Endothelial cell of umbilical vein (primary cell): Measurements from ENCODE around the gene SLC25A44. TPM values are rescaled to one million over a fixed set of nuclear protein-coding genes. Genes with fewer than 3 reads are reported as not detected.

Experiments
- Bru-seq: library from RNA; stranded (reverse); fragments of 400-500 nt; gene quantifications from one replicate; lab custom pipeline; 2021; lab: Mats Ljungman, UMichigan
- BruChase-seq, 2 experiments: library from RNA; stranded (reverse); fragments of 400-500 nt; gene quantifications; one replicate each; lab custom pipeline; 2021; lab: Mats Ljungman, UMichigan
- BruUV-seq: library from RNA; stranded (reverse); fragments of 400-500 nt; replicated peaks from 2 replicates; lab custom pipeline; 2021; lab: Mats Ljungman, UMichigan
- CTCF ChIA-PET: fragments of 300-600, 350-600 bp; sonication (Branson Sonifier 250); formaldehyde crosslinking; loops from one replicate; lab custom pipeline; 2021; ENCODE audit warnings: antibody characterized with exemption, inconsistent platforms; lab: Charles Lee
- POLR2A ChIA-PET: fragments of 300-600, 350-600 bp; sonication (Branson Sonifier 250); formaldehyde crosslinking; loops from one replicate; lab custom pipeline; 2021; ENCODE audit warnings: antibody characterized with exemption, inconsistent platforms; lab: Charles Lee
- DNase-seq: peaks from one replicate; pipeline ENCODE4 v3.0.0-alpha.2; 2011; ENCODE audit warnings: low read depth, low spot score
- FAIRE-seq: peaks from 2 replicates; lab custom pipeline; 2011; peaks lifted over from hg19 to GRCh38; lab: Jason Lieb, UNC
- H2AFZ ChIP-seq: 2 replicates; pipeline ENCODE4 v1.6.0; 2012; ENCODE audit warnings: low read depth, low read length, control low read depth, inconsistent platforms
- H3K27ac ChIP-seq: 2 replicates; pipeline ENCODE4 v1.5.1; 2011; ENCODE audit warnings: low read depth, mild to moderate bottlenecking, control low read depth, low read length, moderate library complexity; ENCODE audit not compliant: insufficient read depth
- H3K27me3 ChIP-seq, 2 experiments: 2 replicates each; pipeline versions ENCODE4 v1.6.0 to v1.6.1; 2011; ENCODE audit warnings: low read length in 2 of 2, mixed read lengths in 1 of 2; ENCODE audit not compliant: control insufficient read depth in 2 of 2, insufficient read depth in 2 of 2
- H3K36me3 ChIP-seq, 2 experiments: 2 replicates in 1 of 2; 3 replicates in 1 of 2; pipeline ENCODE4 v1.5.1; 2011; ENCODE audit warnings: low read length in 2 of 2, mild to moderate bottlenecking in 1 of 2, moderate library complexity in 1 of 2; ENCODE audit not compliant: control insufficient read depth in 2 of 2, insufficient read depth in 2 of 2; ENCODE audit errors: extremely low read depth in 1 of 2
- H3K4me1 ChIP-seq: 3 replicates; pipeline ENCODE4 v1.5.1; 2011; ENCODE audit warnings: mild to moderate bottlenecking, low read length; ENCODE audit not compliant: control insufficient read depth, insufficient read depth; ENCODE audit errors: extremely low read depth
- H3K4me2 ChIP-seq: 2 replicates; pipeline ENCODE4 v1.6.1; 2011; ENCODE audit warnings: low read length, control low read depth, mixed read lengths; ENCODE audit not compliant: insufficient read depth
- H3K4me3 ChIP-seq, 3 experiments: fragments of 200-600 bp in 1 of 3; sonication (generic), shearing (Covaris generic) in 1 of 3; replicated peaks in 1 of 3; 2 replicates each; pipeline ENCODE4 v1.5.1; 2011 to 2016; ENCODE audit warnings: control low read depth in 3 of 3, low read length in 3 of 3, mild to moderate bottlenecking in 2 of 3, inconsistent platforms in 1 of 3, low read depth in 1 of 3, moderate library complexity in 1 of 3; ENCODE audit not compliant: insufficient read depth in 1 of 3
- H3K79me2 ChIP-seq: 2 replicates; pipeline ENCODE4 v1.6.0; 2012; ENCODE audit warnings: low read length, inconsistent platforms; ENCODE audit not compliant: control insufficient read depth, insufficient read depth
- H3K9ac ChIP-seq: replicated peaks from 2 replicates; pipeline ENCODE3; 2011; ENCODE audit warnings: low read length, control low read depth; ENCODE audit not compliant: insufficient read depth; ENCODE audit errors: extremely low read depth
- H3K9me1 ChIP-seq: replicated peaks from 3 replicates; pipeline ENCODE4 v1.6.0; 2011; ENCODE audit warnings: mild to moderate bottlenecking, low read length; ENCODE audit not compliant: control insufficient read depth, insufficient read depth; ENCODE audit errors: extremely low read depth
- H3K9me3 ChIP-seq: replicated peaks from 2 replicates; pipeline ENCODE4 v1.5.1; 2012; ENCODE audit warnings: low read length, inconsistent platforms; ENCODE audit not compliant: control insufficient read depth, insufficient read depth
- H4K20me1 ChIP-seq: replicated peaks from 2 replicates; pipeline ENCODE3; 2011; ENCODE audit warnings: mild to moderate bottlenecking, low read length; ENCODE audit not compliant: control insufficient read depth, insufficient read depth; ENCODE audit errors: extremely low read depth
- EZH2 ChIP-seq: IDR thresholded peaks from 2 replicates; pipeline ENCODE4 v1.6.1; 2012; ENCODE audit warnings: borderline replicate concordance, low read depth, mild to moderate bottlenecking, moderate library complexity, low read length, inconsistent platforms; ENCODE audit not compliant: severe bottlenecking
- FOS ChIP-seq: IDR thresholded peaks from 2 replicates; pipeline ENCODE4 v1.6.1; 2011; ENCODE audit warnings: mild to moderate bottlenecking, low read length, moderate library complexity, borderline replicate concordance; ENCODE audit not compliant: insufficient read depth
- GATA2 ChIP-seq: IDR thresholded peaks from 2 replicates; pipeline ENCODE4 v1.7.0; 2011; ENCODE audit warnings: low read depth, mild to moderate bottlenecking, moderate library complexity, mixed read lengths, low read length; ENCODE audit not compliant: insufficient read length, insufficient read depth
- JUN ChIP-seq: IDR thresholded peaks from 2 replicates; pipeline ENCODE4 v1.6.1; 2011; ENCODE audit warnings: borderline replicate concordance, low read depth; ENCODE audit not compliant: insufficient read length, insufficient read depth
- MYC ChIP-seq: IDR thresholded peaks from one replicate; pipeline ENCODE4 v1.6.1; 2011; ENCODE audit warnings: mild to moderate bottlenecking, low read depth, low read length
- POLR2A ChIP-seq: IDR thresholded peaks from 2 replicates; pipeline ENCODE4 v1.6.1; 2012; ENCODE audit warnings: low read depth, mild to moderate bottlenecking, control low read depth, low read length
- POLR2AphosphoS5 ChIP-seq: IDR thresholded peaks from 2 replicates; pipeline ENCODE4 v1.6.1; 2012; ENCODE audit warnings: low read depth, mild to moderate bottlenecking, control low read depth, low read length, moderate library complexity; ENCODE audit not compliant: insufficient read depth
- dilution Hi-C: fragments of 300-500 bp; cut with MboI; formaldehyde crosslinking; loops from one replicate; pipeline ENCODE4 v1.15.0; 2019; ENCODE audit warnings: low sequenced_read_pairs; ENCODE audit not compliant: extremely low pct_ligation_motif_present
- intact Hi-C: fragments of 100-400 bp; cut with micrococcal nuclease; formaldehyde crosslinking; loops from one replicate; pipeline ENCODE4 v1.10.0; 2022
- long read RNA-seq: library from polyadenylated mRNA; stranded (forward); transcript quantifications from one replicate; pipeline ENCODE4 v2.0.0, GENCODE V29; 2021
- polyA minus RNA-seq, 3 experiments: library from RNA; depleted of rRNA, polyadenylated mRNA; stranded (reverse); fragments of >200 nt; gene quantifications; 1 replicate in 1 of 3; 2 replicates in 2 of 3; pipeline ENCODE4 v1.2.3, GENCODE V29; 2011
- polyA plus RNA-seq, 4 experiments: library from polyadenylated mRNA; depleted of rRNA in 3 of 4; stranded (reverse) in 3 of 4; unstranded in 1 of 4; fragments of >200 nt; gene quantifications; 2 replicates each; pipeline versions ENCODE4 v1.2.1 to v1.2.3, GENCODE V29; 2011 to 2012; ENCODE audit warnings: missing spikeins in 1 of 4
- total RNA-seq: library from RNA; stranded (reverse); gene quantifications from 2 replicates; pipeline ENCODE4 v1.2.3, GENCODE V29; 2021
- TF ChIP-seq, protein P1 (sequence below), 2 donors: IDR thresholded peaks; 1 replicate in 1 of 2; 2 replicates in 1 of 2; pipeline ENCODE4 v1.5.1; 2011; ENCODE audit warnings: low read length in 2 of 2, mild to moderate bottlenecking in 2 of 2, moderate library complexity in 2 of 2, control low read depth in 1 of 2, inconsistent platforms in 1 of 2, low read depth in 1 of 2; ENCODE audit not compliant: insufficient read depth in 1 of 2; ENCODE audit errors: extremely low read depth in 1 of 2
- TF ChIP-seq, protein P2 (sequence below): IDR thresholded peaks from 2 replicates; pipeline ENCODE4 v1.6.1; 2011; ENCODE audit not compliant: insufficient read depth, insufficient read length

The SLC25A44 gene, protein sequence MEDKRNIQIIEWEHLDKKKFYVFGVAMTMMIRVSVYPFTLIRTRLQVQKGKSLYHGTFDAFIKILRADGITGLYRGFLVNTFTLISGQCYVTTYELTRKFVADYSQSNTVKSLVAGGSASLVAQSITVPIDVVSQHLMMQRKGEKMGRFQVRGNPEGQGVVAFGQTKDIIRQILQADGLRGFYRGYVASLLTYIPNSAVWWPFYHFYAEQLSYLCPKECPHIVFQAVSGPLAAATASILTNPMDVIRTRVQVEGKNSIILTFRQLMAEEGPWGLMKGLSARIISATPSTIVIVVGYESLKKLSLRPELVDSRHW
- total RNA-seq (24.0 and 26.3 TPM in 2 replicates), polyA plus RNA-seq (30.2 and 30.6 TPM in 2 replicates), polyA minus RNA-seq (45.7 and 46.5 TPM in 2 replicates), Bru-seq, nascent RNA (percentile 73 among the genes with signal in this experiment), BruChase-seq, experiment 1, labeled RNA remaining after a 6-hour chase (percentile 81 among the genes with signal in this experiment), BruChase-seq, experiment 2, labeled RNA remaining after a 2-hour chase (percentile 88 among the genes with signal in this experiment)
- 25.9 and 28.4 TPM in 2 replicates for polyA plus RNA-seq (2011; cell fraction: cytosol; rRNA removed)
- 23.9 and 25.4 TPM in 2 replicates for polyA plus RNA-seq (2011; cell fraction: nucleus; rRNA removed)
- polyA plus RNA-seq (2012), result 19.5 and 23.2 TPM in 2 replicates
- 19.2 TPM for polyA minus RNA-seq (2011; cell fraction: cytosol; rRNA and poly(A)+ RNA removed)
- polyA minus RNA-seq (2011; cell fraction: nucleus; rRNA and poly(A)+ RNA removed), result 10.6 and 15.9 TPM in 2 replicates
- long read RNA-seq, full-length matches to known transcripts, result 89 of 115 reads
- long read RNA-seq, partial matches to known transcripts, result 2 of 115 reads
- long read RNA-seq, other reads (novel, unspliced or antisense), result 24 of 115 reads

DNA sequence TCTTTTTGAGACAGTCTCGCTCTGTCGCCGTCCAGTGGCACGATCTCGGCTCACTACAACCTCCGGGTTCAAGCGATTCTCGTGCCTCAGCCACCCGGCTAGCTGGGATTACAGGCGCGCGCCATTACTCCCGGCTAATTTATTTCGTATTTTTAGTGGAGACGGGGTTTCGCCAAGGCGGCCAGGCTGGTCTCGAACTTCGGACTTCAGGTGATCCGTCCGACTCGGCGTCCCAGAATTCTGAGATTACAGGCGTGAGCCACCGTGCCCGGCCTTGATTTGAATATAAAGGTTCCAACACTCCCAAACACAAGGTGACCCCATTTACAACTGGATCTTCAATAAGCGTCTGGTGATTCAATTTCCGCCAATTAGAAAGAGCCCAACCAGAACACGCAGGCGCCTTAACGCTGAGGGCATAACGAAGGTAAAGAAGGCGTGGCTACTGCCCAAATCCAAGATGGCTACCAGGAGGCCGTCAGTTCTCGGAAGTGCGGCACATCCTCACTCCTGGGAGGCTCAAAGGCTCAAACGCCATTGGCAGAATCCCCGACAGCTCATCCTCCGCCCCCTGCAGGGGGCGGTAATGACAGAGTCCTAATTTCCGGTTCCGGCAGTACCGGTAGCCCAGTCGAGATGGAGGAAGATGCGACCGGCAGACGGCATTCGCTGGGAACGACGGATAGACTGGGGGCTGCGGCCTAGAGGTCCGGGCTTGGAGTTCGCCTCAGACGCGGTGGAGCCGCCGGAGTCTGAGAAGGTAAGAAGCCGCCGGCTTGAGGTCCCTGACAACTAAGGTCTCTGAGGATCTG is at the start of gene SLC25A44:
TSS of gene SLC25A44 (plus strand) at position 617 of the 812 bp plus-strand sequence. CDS start 5,744 bp downstream, outside the sequence.
- peak within 1 kb of the TSS; percentile 88 for H3K9ac ChIP-seq
- peak within 1 kb of the TSS; percentile 33 to 86 (median 64) for H3K4me3 ChIP-seq
- intact Hi-C loops (loop anchor here (1.0 to 5.0 kb wide), 4 partner anchors 20 to 47 kb away; partner anchors contain the start of gene PMF1), dilution Hi-C loops (no loop called here)
- TF ChIP-seq, protein P1, sequence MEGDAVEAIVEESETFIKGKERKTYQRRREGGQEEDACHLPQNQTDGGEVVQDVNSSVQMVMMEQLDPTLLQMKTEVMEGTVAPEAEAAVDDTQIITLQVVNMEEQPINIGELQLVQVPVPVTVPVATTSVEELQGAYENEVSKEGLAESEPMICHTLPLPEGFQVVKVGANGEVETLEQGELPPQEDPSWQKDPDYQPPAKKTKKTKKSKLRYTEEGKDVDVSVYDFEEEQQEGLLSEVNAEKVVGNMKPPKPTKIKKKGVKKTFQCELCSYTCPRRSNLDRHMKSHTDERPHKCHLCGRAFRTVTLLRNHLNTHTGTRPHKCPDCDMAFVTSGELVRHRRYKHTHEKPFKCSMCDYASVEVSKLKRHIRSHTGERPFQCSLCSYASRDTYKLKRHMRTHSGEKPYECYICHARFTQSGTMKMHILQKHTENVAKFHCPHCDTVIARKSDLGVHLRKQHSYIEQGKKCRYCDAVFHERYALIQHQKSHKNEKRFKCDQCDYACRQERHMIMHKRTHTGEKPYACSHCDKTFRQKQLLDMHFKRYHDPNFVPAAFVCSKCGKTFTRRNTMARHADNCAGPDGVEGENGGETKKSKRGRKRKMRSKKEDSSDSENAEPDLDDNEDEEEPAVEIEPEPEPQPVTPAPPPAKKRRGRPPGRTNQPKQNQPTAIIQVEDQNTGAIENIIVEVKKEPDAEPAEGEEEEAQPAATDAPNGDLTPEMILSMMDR (IDR thresholded peaks at IDR 0.05; ENCODE audit: extremely low read depth in 1 of 2, insufficient read depth in 1 of 2, low read depth in 1 of 2, low read length in 2 of 2), result peak; percentile 27 to 53
- TF ChIP-seq MYC (no peak), GATA2 (no peak), EZH2 (no peak), FOS (peak; percentile 32), POLR2A (peak; percentile 85), POLR2AphosphoS5 (peak; percentile 85), JUN (peak; percentile 59)
- TF ChIP-seq, protein P2, sequence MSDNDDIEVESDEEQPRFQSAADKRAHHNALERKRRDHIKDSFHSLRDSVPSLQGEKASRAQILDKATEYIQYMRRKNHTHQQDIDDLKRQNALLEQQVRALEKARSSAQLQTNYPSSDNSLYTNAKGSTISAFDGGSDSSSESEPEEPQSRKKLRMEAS, result no peak
- DNase-seq (peak; percentile 100), FAIRE-seq (peak; percentile 100)
- ChIA-PET POLR2A (interaction anchor here (0.5 to 2.1 kb wide), 3 partner anchors 17 to 35 kb away, joined by 3 to 10 read pairs (median 3); partner anchors contain the start of gene PMF1), CTCF (interaction anchor here (0.6 to 2.9 kb wide), 11 partner anchors 19 to 141 kb away, joined by 3 to 20 read pairs (median 4); partner anchors contain the start of gene PMF1)
- no peaks in the 10 kb centered on the region for H4K20me1 ChIP-seq
- H3K79me2 ChIP-seq, result peaks cover 39% of the 10 kb centered on the region
- H3K4me1 ChIP-seq, result peaks cover 9% of the 10 kb centered on the region
- H3K4me2 ChIP-seq, result peak within 1 kb of the TSS; percentile 81
- no peaks in the 10 kb centered on the region for H3K9me1 ChIP-seq
- no peaks in the 10 kb centered on the region for H3K9me3 ChIP-seq
- H3K36me3 ChIP-seq, result no peaks in the 10 kb centered on the region
- peak within 1 kb of the TSS; percentile 72 for H2AFZ ChIP-seq
- peak within 1 kb of the TSS; percentile 86 for H3K27ac ChIP-seq
- BruUV-seq, result TSS peak; percentile 93
- H3K27me3 ChIP-seq, result no peaks in the 10 kb centered on the region
